Lung (tissue), 12 donors: Measurements from ENCODE around the gene KLK15. TPM values are rescaled to one million over a fixed set of nuclear protein-coding genes. Genes with fewer than 3 reads are reported as not detected.

Experiments used
- ATAC-seq: fragments of 200-7000 bp; cut with Tn5 transposase; one replicate; pipeline ENCODE4 v1.9.1; 2020; ENCODE audit warnings: moderate number of reproducible peaks; ENCODE audit not compliant: insufficient read depth, low FRiP score
- DNase-seq, 3 donors: peaks; one replicate each; pipeline ENCODE4 v3.0.0-alpha.2; 2013 to 2017
- H3K27ac ChIP-seq, 2 donors: one replicate each; pipeline ENCODE4 v1.5.1; 2013; ENCODE audit warnings: mild to moderate bottlenecking in 2 of 2, moderate library complexity in 2 of 2, control low read depth in 1 of 2, inconsistent platforms in 1 of 2, low read depth in 1 of 2, low read length in 1 of 2
- H3K27me3 ChIP-seq, 3 donors: one replicate each; pipeline ENCODE4 v1.5.1; 2013; ENCODE audit warnings: low read length in 2 of 3; ENCODE audit not compliant: control insufficient read depth in 3 of 3, insufficient read depth in 3 of 3
- H3K36me3 ChIP-seq, 4 donors: one replicate each; pipeline ENCODE4 v1.5.1; 2013; ENCODE audit warnings: low read length in 4 of 4, mild to moderate bottlenecking in 1 of 4, moderate library complexity in 1 of 4; ENCODE audit not compliant: control insufficient read depth in 4 of 4, insufficient read depth in 4 of 4
- H3K4me1 ChIP-seq, 5 donors: one replicate each; pipeline ENCODE4 v1.5.1; 2013; ENCODE audit warnings: low read length in 5 of 5, mild to moderate bottlenecking in 2 of 5, moderate library complexity in 1 of 5; ENCODE audit not compliant: control insufficient read depth in 5 of 5, insufficient read depth in 5 of 5
- H3K4me3 ChIP-seq: one replicate; pipeline ENCODE4 v1.5.1; 2013; ENCODE audit warnings: mild to moderate bottlenecking, control low read depth, moderate library complexity
- H3K9ac ChIP-seq, 2 donors: one replicate each; pipeline ENCODE4 v1.5.1; 2013; ENCODE audit warnings: low read length in 2 of 2, control low read depth in 1 of 2; ENCODE audit not compliant: insufficient read depth in 1 of 2
- H3K9me3 ChIP-seq, 4 donors: one replicate each; pipeline ENCODE4 v1.5.1; 2013; ENCODE audit warnings: low read length in 3 of 4, mild to moderate bottlenecking in 1 of 4, moderate library complexity in 1 of 4; ENCODE audit not compliant: control insufficient read depth in 4 of 4, insufficient read depth in 3 of 4
- WGBS, 2 donors: extraction: QIAGEN DNeasy Blood & Tissue Kit; methylation state at CpG; one replicate each; pipeline ENCODE4 v1.1.7; 2013; 5-methylcytosine and 5-hydroxymethylcytosine counted together
- polyA plus RNA-seq, 2 donors: library from polyadenylated mRNA; stranded (reverse); fragments of 200-250 nt; gene quantifications; one replicate each; pipeline ENCODE4 v1.2.1, GENCODE V29; 2013
- total RNA-seq, 2 donors: library from RNA; depleted of rRNA in 1 of 2; stranded (reverse); fragments of >200 nt in 1 of 2; gene quantifications; one replicate each; pipeline ENCODE4 v1.2.1, GENCODE V29; 2014 to 2021
- TF ChIP-seq, protein P1 (sequence below): IDR thresholded peaks from 2 replicates; pipeline ENCODE4 v1.5.1; 2012; ENCODE audit warnings: mild to moderate bottlenecking; ENCODE audit errors: control extremely low read depth, extremely low read depth
- donor health status: control.
- donor health status: control.
- donor health status: Bipolar disorder and iron deficiency.
- donor health status: healthy.
- donor health status: DM: yes; HTN: yes; CAD: no.

KLK15 gene
- total and polyA plus RNA-seq, 4 donors, result not detected

- no peak for ATAC-seq
- Histone ChIP-seq H3K9ac (no peak overlapping the region), H3K27me3 (peaks cover 3 to 55% (median 24%) of the 10 kb centered on the region in 3 donors), H3K27ac (no peak overlapping the region), H3K4me1 (no peaks in the 10 kb centered on the region), H3K4me3 (no peak overlapping the region), H3K36me3 (no peaks in the 10 kb centered on the region), H3K9me3 (peaks cover 0 to 4% (median 0%) of the 10 kb centered on the region in 4 donors)
- WGBS, 2 donors, result 69 to 84% methylated on average over 7 of the region's 7 CpGs
- DNase-seq, result no peak
- TF ChIP-seq, protein P1, sequence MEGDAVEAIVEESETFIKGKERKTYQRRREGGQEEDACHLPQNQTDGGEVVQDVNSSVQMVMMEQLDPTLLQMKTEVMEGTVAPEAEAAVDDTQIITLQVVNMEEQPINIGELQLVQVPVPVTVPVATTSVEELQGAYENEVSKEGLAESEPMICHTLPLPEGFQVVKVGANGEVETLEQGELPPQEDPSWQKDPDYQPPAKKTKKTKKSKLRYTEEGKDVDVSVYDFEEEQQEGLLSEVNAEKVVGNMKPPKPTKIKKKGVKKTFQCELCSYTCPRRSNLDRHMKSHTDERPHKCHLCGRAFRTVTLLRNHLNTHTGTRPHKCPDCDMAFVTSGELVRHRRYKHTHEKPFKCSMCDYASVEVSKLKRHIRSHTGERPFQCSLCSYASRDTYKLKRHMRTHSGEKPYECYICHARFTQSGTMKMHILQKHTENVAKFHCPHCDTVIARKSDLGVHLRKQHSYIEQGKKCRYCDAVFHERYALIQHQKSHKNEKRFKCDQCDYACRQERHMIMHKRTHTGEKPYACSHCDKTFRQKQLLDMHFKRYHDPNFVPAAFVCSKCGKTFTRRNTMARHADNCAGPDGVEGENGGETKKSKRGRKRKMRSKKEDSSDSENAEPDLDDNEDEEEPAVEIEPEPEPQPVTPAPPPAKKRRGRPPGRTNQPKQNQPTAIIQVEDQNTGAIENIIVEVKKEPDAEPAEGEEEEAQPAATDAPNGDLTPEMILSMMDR, result no peak
Observed at GRCh38 chr19:50822661-50823208, 10.6 kb downstream of the KLK15 start.

- TF ChIP-seq, protein P1, result no peak
- no peaks in the 10 kb centered on the region for H3K9me3 ChIP-seq
- no peak for ATAC-seq
- H3K27me3 ChIP-seq, result peaks cover 3 to 64% (median 28%) of the 10 kb centered on the region in 3 donors
- no peaks in the 10 kb centered on the region for H3K36me3 ChIP-seq
- DNase-seq, result no peak
- WGBS, 2 donors, result 57 to 61% methylated on average over 8 of the region's 8 CpGs
- no peak overlapping the region for H3K9ac ChIP-seq
- H3K4me1 ChIP-seq, result no peaks in the 10 kb centered on the region
- no peak overlapping the region for H3K27ac ChIP-seq
- no peak overlapping the region for H3K4me3 ChIP-seq
Observed at GRCh38 chr19:50821622-50822021, 11.8 kb downstream of the KLK15 start.

DNA sequence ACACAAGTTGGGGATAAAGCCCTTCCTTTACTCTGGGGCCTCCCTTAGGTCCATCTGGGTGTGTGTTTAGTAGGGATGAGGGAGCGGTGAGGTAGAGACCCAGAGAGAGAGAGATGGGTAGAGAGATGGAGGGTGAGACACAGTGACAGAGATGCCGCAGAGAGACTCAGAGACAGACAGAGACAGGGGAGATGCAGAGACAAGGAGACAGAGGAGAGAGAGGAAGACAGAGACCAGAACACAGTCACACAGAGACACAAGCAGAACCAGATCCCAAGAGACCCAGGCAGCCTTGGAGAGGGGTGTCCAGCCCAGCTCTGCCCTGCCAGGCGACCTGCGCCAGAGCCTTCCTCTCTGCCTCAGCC, 12.1 kb downstream of the KLK15 start:
- Histone ChIP-seq H3K27me3 (peaks cover 3 to 66% (median 32%) of the 10 kb centered on the region in 3 donors), H3K4me3 (no peak overlapping the region), H3K36me3 (no peaks in the 10 kb centered on the region), H3K27ac (no peak overlapping the region), H3K9me3 (no peaks in the 10 kb centered on the region), H3K4me1 (no peaks in the 10 kb centered on the region), H3K9ac (no peak overlapping the region)
- 64 to 78% methylated on average over 4 of the region's 4 CpGs for WGBS, 2 donors
- ATAC-seq (no peak), DNase-seq (no peak)
- TF ChIP-seq, protein P1, result no peak

GRCh38 chr19:50820549-50821247, 12.7 kb downstream of the KLK15 start:
- Histone ChIP-seq H3K9ac (no peak overlapping the region), H3K27ac (no peak overlapping the region), H3K36me3 (no peaks in the 10 kb centered on the region), H3K4me1 (no peaks in the 10 kb centered on the region), H3K9me3 (peaks cover 0 to under 1% (median 0%) of the 10 kb centered on the region in 4 donors), H3K4me3 (no peak overlapping the region), H3K27me3 (peaks cover 3 to 64% (median 30%) of the 10 kb centered on the region in 3 donors)
- TF ChIP-seq, protein P1, result no peak
- 5 to 7% methylated on average over 19 to 21 of the region's 21 CpGs for WGBS, 2 donors
- ATAC-seq (no peak), DNase-seq (no peak)
